Upper lobe of right lung (tissue), 1 donor: Measurements from ENCODE around the gene PRR14L. TPM values are rescaled to one million over a fixed set of nuclear protein-coding genes. Genes with fewer than 3 reads are reported as not detected.
"Not testable (repeated sequence)": the region's sequence is repeated elsewhere in the genome, so short reads cannot be mapped to it uniquely, and the experiment has no call there.

Experiments
- ATAC-seq: fragments of 200-7000 bp; cut with Tn5 transposase; one replicate; pipeline ENCODE4 v1.9.1; 2020; ENCODE audit warnings: mild to moderate bottlenecking, moderate library complexity
- DNase-seq: peaks from one replicate; pipeline ENCODE4 v3.0.0-alpha.2; 2020
- H3K27ac ChIP-seq: fragments of 200-600 bp; one replicate; pipeline ENCODE4 v1.8.0; 2022
- H3K27me3 ChIP-seq: fragments of 200-600 bp; one replicate; pipeline ENCODE4 v1.8.0; 2022; ENCODE audit warnings: mild to moderate bottlenecking
- H3K36me3 ChIP-seq: fragments of 200-600 bp; one replicate; pipeline ENCODE4 v1.8.0; 2022
- H3K4me1 ChIP-seq: fragments of 200-600 bp; one replicate; pipeline ENCODE4 v1.8.0; 2022
- H3K4me3 ChIP-seq: fragments of 200-600 bp; one replicate; pipeline ENCODE4 v1.8.0; 2022; ENCODE audit warnings: mild to moderate bottlenecking
- H3K9me3 ChIP-seq: fragments of 200-600 bp; one replicate; pipeline ENCODE4 v1.8.0; 2022
- intact Hi-C: fragments of 100-400 bp; cut with DNase I; formaldehyde crosslinking; loops from one replicate; pipeline ENCODE4 v1.11.0; 2022
- total RNA-seq: library from RNA; stranded (reverse); fragmentation: NEBNext Ultra II Directional; extraction: Animal tissue kit (Norgen Biotek cat#: 25700); gene quantifications from one replicate; pipeline ENCODE4 v1.2.1, GENCODE V29; 2021
- TF ChIP-seq, protein P1 (sequence below): fragments of 200-600 bp; IDR thresholded peaks from one replicate; pipeline ENCODE4 v1.8.0; 2022; ENCODE audit warnings: antibody characterized with exemption
- donor health status: DM: no; HTN: yes; CAD: no; lungs with severe emphysema.

PRR14L gene
- total RNA-seq, 1 donor from 2014 or later = 53.3 TPM

DNA sequence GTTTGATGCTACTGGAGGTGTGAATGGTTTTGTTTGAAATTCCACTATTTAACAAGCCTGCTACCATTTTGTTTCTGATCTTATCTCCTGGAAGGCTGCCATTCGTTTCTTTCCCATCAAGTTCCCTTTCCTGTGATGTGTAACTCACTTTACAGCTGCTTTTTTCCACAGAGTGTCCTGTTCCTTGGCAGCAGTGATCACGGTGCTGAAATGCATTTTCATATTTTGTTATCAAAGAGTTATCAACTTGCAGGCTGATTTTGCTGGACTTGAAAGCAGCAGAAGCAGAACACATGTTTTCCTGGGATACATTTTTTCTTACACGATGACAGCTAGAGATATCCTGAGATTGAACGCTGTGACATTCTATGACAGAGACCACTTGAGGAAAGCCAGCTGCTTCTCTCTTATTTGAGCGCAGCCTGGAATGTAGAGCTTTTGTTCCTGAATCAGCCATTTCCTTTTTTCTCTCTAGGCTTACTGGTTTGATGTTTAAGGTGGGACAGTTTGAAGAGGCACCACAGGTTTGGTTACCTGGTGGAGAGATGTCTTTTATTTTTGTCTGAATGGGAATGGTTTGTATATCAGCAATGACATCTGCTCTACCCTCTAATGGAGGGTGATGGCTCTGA lies 34.7 kb downstream of the PRR14L start:
- intact Hi-C loops = no loop called here
- Histone ChIP-seq H3K9me3 (no peaks in the 10 kb centered on the region), H3K4me1 (no peaks in the 10 kb centered on the region), H3K4me3 (no peak overlapping the region), H3K36me3 (peaks cover 87% of the 10 kb centered on the region), H3K27me3 (no peaks in the 10 kb centered on the region), H3K27ac (no peak overlapping the region)
- TF ChIP-seq, protein P1, sequence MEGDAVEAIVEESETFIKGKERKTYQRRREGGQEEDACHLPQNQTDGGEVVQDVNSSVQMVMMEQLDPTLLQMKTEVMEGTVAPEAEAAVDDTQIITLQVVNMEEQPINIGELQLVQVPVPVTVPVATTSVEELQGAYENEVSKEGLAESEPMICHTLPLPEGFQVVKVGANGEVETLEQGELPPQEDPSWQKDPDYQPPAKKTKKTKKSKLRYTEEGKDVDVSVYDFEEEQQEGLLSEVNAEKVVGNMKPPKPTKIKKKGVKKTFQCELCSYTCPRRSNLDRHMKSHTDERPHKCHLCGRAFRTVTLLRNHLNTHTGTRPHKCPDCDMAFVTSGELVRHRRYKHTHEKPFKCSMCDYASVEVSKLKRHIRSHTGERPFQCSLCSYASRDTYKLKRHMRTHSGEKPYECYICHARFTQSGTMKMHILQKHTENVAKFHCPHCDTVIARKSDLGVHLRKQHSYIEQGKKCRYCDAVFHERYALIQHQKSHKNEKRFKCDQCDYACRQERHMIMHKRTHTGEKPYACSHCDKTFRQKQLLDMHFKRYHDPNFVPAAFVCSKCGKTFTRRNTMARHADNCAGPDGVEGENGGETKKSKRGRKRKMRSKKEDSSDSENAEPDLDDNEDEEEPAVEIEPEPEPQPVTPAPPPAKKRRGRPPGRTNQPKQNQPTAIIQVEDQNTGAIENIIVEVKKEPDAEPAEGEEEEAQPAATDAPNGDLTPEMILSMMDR = no peak
- DNase-seq (no peak), ATAC-seq (no peak)

DNA sequence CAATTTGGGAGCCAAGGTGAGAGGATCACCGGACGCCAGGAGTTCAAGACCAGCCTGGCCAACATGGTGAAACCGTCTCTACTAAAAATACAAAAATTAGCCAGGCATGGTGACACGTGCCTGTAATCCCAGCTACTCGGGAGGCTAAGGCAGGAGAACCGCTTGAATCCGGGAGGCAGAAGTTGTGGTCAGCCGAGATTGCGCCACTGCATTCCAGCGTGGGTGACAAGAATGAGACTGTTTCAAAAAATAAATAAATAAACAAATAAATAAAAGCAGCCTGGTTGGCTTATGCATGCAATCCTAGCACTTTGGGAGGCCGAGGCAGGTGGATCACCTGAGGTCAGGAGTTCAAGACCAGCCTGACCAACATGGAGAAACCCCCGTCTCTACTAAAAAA lies 38.7 kb downstream of the PRR14L start:
- intact Hi-C loops, H3K27ac ChIP-seq, H3K4me3 ChIP-seq, H3K9me3 ChIP-seq, H3K27me3 ChIP-seq, H3K4me1 ChIP-seq: not testable (repeated sequence)
- DNase-seq = peak; percentile 79
- H3K36me3 ChIP-seq = peaks cover 67% of the 10 kb centered on the region
- ATAC-seq = peak; percentile 31

DNA sequence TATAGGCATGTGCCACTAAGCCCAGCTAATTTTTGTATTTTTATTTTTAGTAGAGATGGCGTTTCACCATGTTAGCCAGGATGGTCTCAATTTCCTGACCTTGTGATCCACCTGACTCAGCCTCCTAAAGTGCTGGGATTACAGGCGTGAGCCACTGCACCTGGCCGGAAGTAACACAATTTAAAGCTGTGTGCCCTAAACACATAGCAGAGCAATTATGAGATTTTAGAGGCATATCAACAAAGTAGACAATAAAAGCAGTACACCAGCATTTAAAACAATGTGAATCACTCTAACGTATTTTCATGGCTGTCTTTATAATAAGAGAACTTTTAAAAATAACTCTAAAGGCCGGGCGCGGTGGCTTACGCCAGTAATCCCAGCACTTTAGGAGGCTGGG lies 42.4 kb downstream of the PRR14L start:
- no peaks in the 10 kb centered on the region for H3K27me3 ChIP-seq
- H3K9me3 ChIP-seq = no peaks in the 10 kb centered on the region
- TF ChIP-seq, protein P1 = no peak
- intact Hi-C loops = no loop called here
- DNase-seq (no peak), ATAC-seq (no peak)
- no peak overlapping the region for H3K4me3 ChIP-seq
- H3K36me3 ChIP-seq = peaks cover 58% of the 10 kb centered on the region
- no peak overlapping the region for H3K27ac ChIP-seq
- H3K4me1 ChIP-seq = no peaks in the 10 kb centered on the region

DNA sequence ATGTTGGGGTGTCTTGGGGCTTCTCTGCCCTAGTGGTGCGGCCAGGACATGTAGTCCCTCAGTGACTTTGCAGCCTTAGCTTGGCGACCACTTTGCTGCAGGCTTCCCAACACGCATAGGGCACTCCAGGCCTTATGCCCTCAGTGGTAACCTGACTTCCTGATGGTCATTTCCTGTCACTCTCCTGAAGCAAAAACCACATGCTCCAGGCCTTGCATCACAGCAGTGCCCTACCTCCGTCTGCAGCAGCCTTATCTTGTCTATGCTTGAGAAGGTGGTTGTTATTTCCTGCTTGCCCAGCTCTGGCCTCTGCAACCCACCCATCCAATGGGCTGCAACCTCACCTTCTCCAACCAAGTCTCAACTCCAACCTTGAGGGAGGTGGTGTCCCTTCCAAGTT lies 54.5 kb downstream of the PRR14L start:
- no peak overlapping the region for H3K4me3 ChIP-seq
- H3K27me3 ChIP-seq = no peaks in the 10 kb centered on the region
- H3K9me3 ChIP-seq = no peaks in the 10 kb centered on the region
- intact Hi-C loops = no loop called here
- ATAC-seq (peak; percentile 55), DNase-seq (no peak)
- H3K27ac ChIP-seq = no peak overlapping the region
- no peaks in the 10 kb centered on the region for H3K4me1 ChIP-seq
- peaks cover 91% of the 10 kb centered on the region for H3K36me3 ChIP-seq
- TF ChIP-seq, protein P1 = no peak

DNA sequence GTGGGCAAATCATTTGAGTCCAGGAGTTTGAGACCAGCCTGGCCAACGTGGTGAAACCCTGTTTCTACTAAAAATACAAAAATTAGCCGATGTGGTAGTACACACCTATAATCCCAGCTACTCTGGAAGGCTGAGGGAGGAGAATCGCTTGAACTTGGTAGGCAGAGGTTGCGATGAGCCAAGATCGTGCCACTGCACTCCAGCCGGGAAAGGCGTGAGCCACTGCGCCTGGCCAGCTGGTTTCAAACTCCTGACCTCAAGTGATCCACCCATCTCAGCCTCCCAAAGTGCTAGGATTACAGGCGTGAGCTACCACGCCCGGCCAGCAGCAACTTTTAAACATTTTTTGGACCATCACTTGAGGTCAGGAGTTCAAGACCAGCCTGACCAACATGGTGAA lies 55.9 kb downstream of the PRR14L start:
- H3K4me1 ChIP-seq, H3K27me3 ChIP-seq, ATAC-seq, DNase-seq, intact Hi-C loops, H3K9me3 ChIP-seq, H3K4me3 ChIP-seq, H3K27ac ChIP-seq: not testable (repeated sequence)
- H3K36me3 ChIP-seq = peaks cover 86% of the 10 kb centered on the region

DNA sequence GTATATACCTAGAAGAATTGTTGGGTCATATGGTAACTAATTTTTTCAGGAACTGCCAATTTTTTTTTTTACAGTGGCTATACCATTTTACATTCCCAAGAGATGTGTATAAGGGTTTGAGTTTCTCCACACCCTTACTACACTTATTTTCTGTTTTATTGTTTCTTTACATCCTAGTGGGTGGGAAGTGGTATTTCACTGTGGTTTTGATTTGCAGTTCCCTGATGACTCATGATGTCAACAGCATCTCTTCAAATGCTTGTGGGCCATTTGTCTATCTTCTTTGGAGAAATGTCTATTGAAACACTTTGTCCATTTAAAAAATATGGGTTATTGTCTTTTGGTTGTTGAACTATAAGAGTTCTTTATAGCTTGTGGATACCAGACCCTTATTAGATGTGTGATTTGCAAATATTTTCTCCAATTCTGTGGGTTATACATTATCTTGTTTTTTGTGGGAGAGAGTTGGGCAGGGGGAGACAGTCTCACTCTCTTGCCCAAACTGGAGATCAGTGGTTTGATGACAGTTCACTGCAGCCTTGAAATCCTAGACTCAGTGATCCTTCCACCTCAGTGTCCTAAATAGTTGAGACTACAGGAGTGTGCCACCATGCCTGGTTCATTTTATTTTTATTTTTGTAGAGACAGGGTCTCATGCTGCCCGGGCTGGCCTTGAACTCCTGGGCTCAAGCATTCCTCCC lies 57.6 kb downstream of the PRR14L start:
- Histone ChIP-seq H3K27ac (no peak overlapping the region), H3K4me1 (no peaks in the 10 kb centered on the region), H3K4me3 (no peak overlapping the region), H3K27me3 (no peaks in the 10 kb centered on the region), H3K36me3 (peaks cover 87% of the 10 kb centered on the region), H3K9me3 (no peaks in the 10 kb centered on the region)
- TF ChIP-seq, protein P1 = no peak
- DNase-seq (no peak), ATAC-seq (no peak)
- intact Hi-C loops = no loop called here
